ENCODE measurements around the gene ABHD2. TPM values are rescaled to one million over a fixed set of nuclear protein-coding genes. Genes with fewer than 3 reads are reported as not detected.

Gene ABHD2
- total RNA-seq, 1 experiment from 2014 or later = 15.6 TPM

DNA sequence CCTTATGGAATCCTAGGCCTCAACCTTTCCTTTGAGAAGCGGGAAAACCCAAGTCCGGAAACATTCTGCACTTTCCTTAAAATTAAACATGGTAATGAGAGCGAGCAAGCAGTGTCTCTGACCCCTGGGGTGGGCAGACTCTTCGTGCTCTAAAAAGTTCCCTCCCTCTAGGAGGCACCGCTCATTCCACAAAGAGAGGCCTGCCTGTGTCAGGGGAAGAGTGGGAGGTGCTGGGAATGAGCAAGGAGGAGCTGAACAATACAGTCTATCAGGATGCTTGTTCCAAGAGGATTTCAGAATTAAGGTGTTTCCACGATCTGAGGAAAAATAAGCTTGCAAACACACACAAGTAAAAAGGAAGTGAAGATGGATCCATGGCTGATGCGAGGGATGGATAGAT lies 139.2 kb downstream of the ABHD2 start:
- no CpG with 5 or more reads among the region's 7 CpGs for WGBS (ENCODE audit: extremely low coverage, insufficient read length, low lambda C conversion rate)
- H2BK20ac ChIP-seq (ENCODE audit: low read depth, low read length, poor library complexity, severe bottlenecking) = no peak overlapping the region
- H3K4me2 ChIP-seq (ENCODE audit: insufficient read depth, insufficient read length, low read length) = no peak overlapping the region
- no peaks in the 10 kb centered on the region for H3K79me1 ChIP-seq (ENCODE audit: insufficient read depth, low read depth, low read length, poor library complexity, severe bottlenecking)
- DNase-seq = no peak
- no peak overlapping the region for H3K27ac Mint-ChIP-seq
- no peak overlapping the region for H3K27ac ChIP-seq (ENCODE audit: insufficient read length, low read depth, low read length)
- no peaks in the 10 kb centered on the region for H3K36me3 Mint-ChIP-seq (ENCODE audit: insufficient read depth in 1 of 3, low read depth in 3 of 3)
- no peak overlapping the region for H3K14ac ChIP-seq (ENCODE audit: insufficient read depth, low read length)
- no peak overlapping the region for H3K4me3 Mint-ChIP-seq
- TF ChIP-seq, protein P1, sequence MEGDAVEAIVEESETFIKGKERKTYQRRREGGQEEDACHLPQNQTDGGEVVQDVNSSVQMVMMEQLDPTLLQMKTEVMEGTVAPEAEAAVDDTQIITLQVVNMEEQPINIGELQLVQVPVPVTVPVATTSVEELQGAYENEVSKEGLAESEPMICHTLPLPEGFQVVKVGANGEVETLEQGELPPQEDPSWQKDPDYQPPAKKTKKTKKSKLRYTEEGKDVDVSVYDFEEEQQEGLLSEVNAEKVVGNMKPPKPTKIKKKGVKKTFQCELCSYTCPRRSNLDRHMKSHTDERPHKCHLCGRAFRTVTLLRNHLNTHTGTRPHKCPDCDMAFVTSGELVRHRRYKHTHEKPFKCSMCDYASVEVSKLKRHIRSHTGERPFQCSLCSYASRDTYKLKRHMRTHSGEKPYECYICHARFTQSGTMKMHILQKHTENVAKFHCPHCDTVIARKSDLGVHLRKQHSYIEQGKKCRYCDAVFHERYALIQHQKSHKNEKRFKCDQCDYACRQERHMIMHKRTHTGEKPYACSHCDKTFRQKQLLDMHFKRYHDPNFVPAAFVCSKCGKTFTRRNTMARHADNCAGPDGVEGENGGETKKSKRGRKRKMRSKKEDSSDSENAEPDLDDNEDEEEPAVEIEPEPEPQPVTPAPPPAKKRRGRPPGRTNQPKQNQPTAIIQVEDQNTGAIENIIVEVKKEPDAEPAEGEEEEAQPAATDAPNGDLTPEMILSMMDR (conservative IDR thresholded peaks at IDR 0.05) = no peak
- no peak overlapping the region for H2BK120ac ChIP-seq (ENCODE audit: low read depth, low read length, poor library complexity, severe bottlenecking)
- H2BK12ac ChIP-seq (ENCODE audit: insufficient read length, low read depth, low read length) = no peak overlapping the region
- H4K20me1 ChIP-seq (ENCODE audit: control insufficient read depth, insufficient read depth, insufficient read length) = no peaks in the 10 kb centered on the region
- no peaks in the 10 kb centered on the region; the same call in 1 of the 2 replicates for H3K4me1 ChIP-seq (ENCODE audit: insufficient read depth, low read length)
- no peaks in the 10 kb centered on the region for H3K79me2 ChIP-seq (ENCODE audit: insufficient read depth, low read length)
- no peak overlapping the region for H3K18ac ChIP-seq (ENCODE audit: insufficient read length, low read depth, low read length)
- no peak overlapping the region for H2BK5ac ChIP-seq (ENCODE audit: insufficient read length, low read length)
- peaks cover 4 to 18% of the 10 kb centered on the region in 2 experiments for H3K4me1 Mint-ChIP-seq
- no peak overlapping the region for H3K23ac ChIP-seq (ENCODE audit: insufficient read length, low read depth, low read length)
- H3K9me3 Mint-ChIP-seq = peaks cover 0 to 2% of the 10 kb centered on the region in 2 experiments; a peak in 1 of 5 replicates
- H2AFZ ChIP-seq (ENCODE audit: low read length) = no peak overlapping the region
- H4K8ac ChIP-seq (replicated peaks; ENCODE audit: insufficient read length, low read depth, low read length) = no peak overlapping the region
- H4K5ac ChIP-seq (ENCODE audit: insufficient read length, low read depth, low read length) = no peak overlapping the region
- H3K4ac ChIP-seq (ENCODE audit: low read depth, low read length) = no peak overlapping the region
- no peak overlapping the region for H3T11ph ChIP-seq (ENCODE audit: low read length)
- no peaks in the 10 kb centered on the region for H3K9me3 ChIP-seq (ENCODE audit: control insufficient read depth, low read depth, low read length)
- no peak overlapping the region for H4K91ac ChIP-seq (ENCODE audit: insufficient read length, low read depth, low read length)
- no peaks in the 10 kb centered on the region for H3K27me3 ChIP-seq (ENCODE audit: insufficient read depth, low read length)
- no peak overlapping the region for H3K56ac ChIP-seq (ENCODE audit: insufficient read length, low read depth, low read length)
- H2BK15ac ChIP-seq (ENCODE audit: low read depth, low read length) = no peak overlapping the region
- H3K23me2 ChIP-seq (ENCODE audit: insufficient read length, low read depth, low read length, poor library complexity, severe bottlenecking) = no peaks in the 10 kb centered on the region
- peaks cover 6% of the 10 kb centered on the region for H3K27me3 Mint-ChIP-seq (ENCODE audit: low read depth)
- no peak overlapping the region for H3K9ac ChIP-seq (ENCODE audit: extremely low read depth, insufficient read length, low read length)
- no peak overlapping the region for H2AK5ac ChIP-seq (ENCODE audit: insufficient read length, low read length)
